ENCODE measurements around the gene AP5S1. TPM values are rescaled to one million over a fixed set of nuclear protein-coding genes. Genes with fewer than 3 reads are reported as not detected.

The AP5S1 gene
- total and polyA plus RNA-seq, 2 of the 4 experiments (the other 2 are of a cell fraction): 10.1 to 11.7 TPM

DNA sequence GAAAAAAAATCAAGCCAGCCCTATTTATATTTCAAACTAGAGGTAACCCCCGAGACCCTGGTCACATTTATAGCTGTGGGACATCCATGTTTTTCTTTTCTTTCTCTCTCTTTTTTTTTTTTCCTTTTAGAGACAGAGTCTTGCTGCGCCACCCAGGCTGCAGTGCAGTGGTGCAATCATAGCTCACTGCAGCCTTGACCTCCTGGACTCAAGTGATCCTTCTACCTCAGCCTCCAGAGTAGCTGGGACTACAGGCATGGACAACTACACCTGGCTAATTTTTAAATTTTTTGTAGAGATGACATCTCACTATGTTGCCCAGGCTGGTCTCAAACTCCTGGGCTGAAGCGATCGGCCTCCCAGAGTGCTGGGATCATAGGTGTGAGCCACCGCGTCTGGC is 38.3 kb downstream of the AP5S1 start:
- H3K4me1 ChIP-seq (ENCODE audit: control insufficient read depth, insufficient read depth, low read length): no peaks in the 10 kb centered on the region
- TF ChIP-seq NFE2L2 (IDR thresholded peaks at IDR 0.05; ENCODE audit: low read depth, low read length): no peak
- TF ChIP-seq, protein P1, sequence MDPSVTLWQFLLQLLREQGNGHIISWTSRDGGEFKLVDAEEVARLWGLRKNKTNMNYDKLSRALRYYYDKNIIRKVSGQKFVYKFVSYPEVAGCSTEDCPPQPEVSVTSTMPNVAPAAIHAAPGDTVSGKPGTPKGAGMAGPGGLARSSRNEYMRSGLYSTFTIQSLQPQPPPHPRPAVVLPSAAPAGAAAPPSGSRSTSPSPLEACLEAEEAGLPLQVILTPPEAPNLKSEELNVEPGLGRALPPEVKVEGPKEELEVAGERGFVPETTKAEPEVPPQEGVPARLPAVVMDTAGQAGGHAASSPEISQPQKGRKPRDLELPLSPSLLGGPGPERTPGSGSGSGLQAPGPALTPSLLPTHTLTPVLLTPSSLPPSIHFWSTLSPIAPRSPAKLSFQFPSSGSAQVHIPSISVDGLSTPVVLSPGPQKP (IDR thresholded peaks at IDR 0.05; ENCODE audit: borderline replicate concordance, low read depth, low read length): no peak
- no peak for TF ChIP-seq BHLHE40 (IDR thresholded peaks at IDR 0.05; ENCODE audit: low read depth, low read length)
- TF ChIP-seq, protein P2, sequence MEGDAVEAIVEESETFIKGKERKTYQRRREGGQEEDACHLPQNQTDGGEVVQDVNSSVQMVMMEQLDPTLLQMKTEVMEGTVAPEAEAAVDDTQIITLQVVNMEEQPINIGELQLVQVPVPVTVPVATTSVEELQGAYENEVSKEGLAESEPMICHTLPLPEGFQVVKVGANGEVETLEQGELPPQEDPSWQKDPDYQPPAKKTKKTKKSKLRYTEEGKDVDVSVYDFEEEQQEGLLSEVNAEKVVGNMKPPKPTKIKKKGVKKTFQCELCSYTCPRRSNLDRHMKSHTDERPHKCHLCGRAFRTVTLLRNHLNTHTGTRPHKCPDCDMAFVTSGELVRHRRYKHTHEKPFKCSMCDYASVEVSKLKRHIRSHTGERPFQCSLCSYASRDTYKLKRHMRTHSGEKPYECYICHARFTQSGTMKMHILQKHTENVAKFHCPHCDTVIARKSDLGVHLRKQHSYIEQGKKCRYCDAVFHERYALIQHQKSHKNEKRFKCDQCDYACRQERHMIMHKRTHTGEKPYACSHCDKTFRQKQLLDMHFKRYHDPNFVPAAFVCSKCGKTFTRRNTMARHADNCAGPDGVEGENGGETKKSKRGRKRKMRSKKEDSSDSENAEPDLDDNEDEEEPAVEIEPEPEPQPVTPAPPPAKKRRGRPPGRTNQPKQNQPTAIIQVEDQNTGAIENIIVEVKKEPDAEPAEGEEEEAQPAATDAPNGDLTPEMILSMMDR (conservative IDR thresholded peaks at IDR 0.05; ENCODE audit: low read depth, low read length): no peak
- TF ChIP-seq FOS (IDR thresholded peaks at IDR 0.05; ENCODE audit: low read depth, low read length): no peak
- no peak for TF ChIP-seq MAFK (IDR thresholded peaks at IDR 0.05; ENCODE audit: low read depth, low read length)
- TF ChIP-seq POLR2A (IDR thresholded peaks at IDR 0.05; ENCODE audit: low read depth, low read length): no peak
- TF ChIP-seq RFX5 (IDR thresholded peaks at IDR 0.05; ENCODE audit: low read depth, low read length): no peak
- no peak for TF ChIP-seq RAD21 (IDR thresholded peaks at IDR 0.05; ENCODE audit: low read length)
- TF ChIP-seq, protein P3, sequence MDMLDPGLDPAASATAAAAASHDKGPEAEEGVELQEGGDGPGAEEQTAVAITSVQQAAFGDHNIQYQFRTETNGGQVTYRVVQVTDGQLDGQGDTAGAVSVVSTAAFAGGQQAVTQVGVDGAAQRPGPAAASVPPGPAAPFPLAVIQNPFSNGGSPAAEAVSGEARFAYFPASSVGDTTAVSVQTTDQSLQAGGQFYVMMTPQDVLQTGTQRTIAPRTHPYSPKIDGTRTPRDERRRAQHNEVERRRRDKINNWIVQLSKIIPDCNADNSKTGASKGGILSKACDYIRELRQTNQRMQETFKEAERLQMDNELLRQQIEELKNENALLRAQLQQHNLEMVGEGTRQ (IDR thresholded peaks at IDR 0.05; ENCODE audit: low read depth, low read length): no peak
- no peak for TF ChIP-seq CEBPB (IDR thresholded peaks at IDR 0.05; ENCODE audit: low read depth, low read length)
- TF ChIP-seq CHD1 (IDR thresholded peaks at IDR 0.05; ENCODE audit: low read depth, low read length): no peak
- no peak for TF ChIP-seq RCOR1 (IDR thresholded peaks at IDR 0.05; ENCODE audit: insufficient replicate concordance, low read length)
- no peak for TF ChIP-seq MXI1 (IDR thresholded peaks at IDR 0.05; ENCODE audit: borderline replicate concordance, low read depth, low read length)
- no peak for TF ChIP-seq SMC3 (IDR thresholded peaks at IDR 0.05; ENCODE audit: low read depth, low read length)
- TF ChIP-seq MAZ (IDR thresholded peaks at IDR 0.05; ENCODE audit: borderline replicate concordance, low read depth, low read length): no peak
- H3K14ac ChIP-seq (replicated peaks; ENCODE audit: low read depth, low read length): no peak overlapping the region
- peaks cover 5% of the 10 kb centered on the region for H3K9me3 ChIP-seq (ENCODE audit: control insufficient read depth, insufficient read depth, low read length)
- H2AK5ac ChIP-seq (ENCODE audit: low read depth, low read length): no peak overlapping the region
- DNase-seq: no peak
- H2AFZ ChIP-seq (replicated peaks; ENCODE audit: low read length, poor library complexity): no peak overlapping the region
- H3K36me3 ChIP-seq (ENCODE audit: control insufficient read depth, insufficient read depth, low read length): peaks cover 65% of the 10 kb centered on the region
- ChIA-PET CTCF (no interaction called here), POLR2A (ENCODE audit: unreplicated experiment) (no interaction called here)
- no CpG with 5 or more reads among the region's 6 CpGs for WGBS, 2 experiments (ENCODE audit: extremely low coverage in 2 of 2, insufficient read length in 1 of 2)
- no peak overlapping the region for H2BK15ac ChIP-seq (ENCODE audit: low read depth, low read length)
- no peak overlapping the region for H4K8ac ChIP-seq (ENCODE audit: low read depth in 2 of 2, low read length in 2 of 2)
- BruUV-seq (replicated peaks): no TSS peak
- H3K23ac ChIP-seq (ENCODE audit: low read depth, low read length): no peak overlapping the region
- no peak overlapping the region for H3K4me3 ChIP-seq (ENCODE audit: insufficient read depth, low read depth, low read length)
- H4K20me1 ChIP-seq (ENCODE audit: insufficient read depth, low read length): peaks cover 20% of the 10 kb centered on the region; the same call in 1 of the 2 replicates
- H2BK120ac ChIP-seq (ENCODE audit: low read depth, low read length): no peak overlapping the region
- H3K79me1 ChIP-seq (ENCODE audit: low read depth in 1 of 2, low read length in 2 of 2): peaks cover 32 to 42% of the 10 kb centered on the region in 2 experiments
- H4K5ac ChIP-seq (ENCODE audit: low read depth, low read length): no peak overlapping the region
- no peak overlapping the region for H2AK9ac ChIP-seq (replicated peaks; ENCODE audit: low read depth, low read length, poor library complexity)
- no peak overlapping the region for H3K27ac ChIP-seq (ENCODE audit: insufficient read depth, low read length)
- no peak overlapping the region for H3K4me2 ChIP-seq (ENCODE audit: low read depth, low read length)
- no peak overlapping the region for H4K91ac ChIP-seq (ENCODE audit: insufficient read depth, low read depth, low read length)
- H2BK5ac ChIP-seq (ENCODE audit: low read depth, low read length, poor library complexity, severe bottlenecking): no peak overlapping the region
- no peaks in the 10 kb centered on the region for H3K27me3 ChIP-seq (ENCODE audit: control insufficient read depth, insufficient read depth, low read length)
- dilution Hi-C loops (cut with HindIII; ENCODE audit: low sequenced_read_pairs, unreplicated experiment) (no loop called here), intact Hi-C loops (cut with micrococcal nuclease) (no loop called here), in situ Hi-C loops (cut with MboI; ENCODE audit: low sequenced_read_pairs) (no loop called here)
- H3K18ac ChIP-seq (ENCODE audit: low read depth, low read length): no peak overlapping the region
- H2BK20ac ChIP-seq (ENCODE audit: low read depth, low read length): no peak overlapping the region
- ATAC-seq (ENCODE audit: low read depth): no peak
- H3K9me1 ChIP-seq (ENCODE audit: insufficient read depth, low read length): no peaks in the 10 kb centered on the region
- H3K4ac ChIP-seq (ENCODE audit: low read depth, low read length): no peak overlapping the region
- H3K56ac ChIP-seq (ENCODE audit: extremely low read depth, insufficient read depth, low read length): no peak overlapping the region
- no peak overlapping the region for H3K9ac ChIP-seq (ENCODE audit: low read depth, low read length)

All from IMR-90 (cell line).